ENCODE results near the gene ZNF30. TPM values are rescaled to one million over a fixed set of nuclear protein-coding genes. Genes with fewer than 3 reads are reported as not detected.

Gene ZNF30
- total RNA-seq, 1 donor from 2014 or later = 6.2 TPM

DNA sequence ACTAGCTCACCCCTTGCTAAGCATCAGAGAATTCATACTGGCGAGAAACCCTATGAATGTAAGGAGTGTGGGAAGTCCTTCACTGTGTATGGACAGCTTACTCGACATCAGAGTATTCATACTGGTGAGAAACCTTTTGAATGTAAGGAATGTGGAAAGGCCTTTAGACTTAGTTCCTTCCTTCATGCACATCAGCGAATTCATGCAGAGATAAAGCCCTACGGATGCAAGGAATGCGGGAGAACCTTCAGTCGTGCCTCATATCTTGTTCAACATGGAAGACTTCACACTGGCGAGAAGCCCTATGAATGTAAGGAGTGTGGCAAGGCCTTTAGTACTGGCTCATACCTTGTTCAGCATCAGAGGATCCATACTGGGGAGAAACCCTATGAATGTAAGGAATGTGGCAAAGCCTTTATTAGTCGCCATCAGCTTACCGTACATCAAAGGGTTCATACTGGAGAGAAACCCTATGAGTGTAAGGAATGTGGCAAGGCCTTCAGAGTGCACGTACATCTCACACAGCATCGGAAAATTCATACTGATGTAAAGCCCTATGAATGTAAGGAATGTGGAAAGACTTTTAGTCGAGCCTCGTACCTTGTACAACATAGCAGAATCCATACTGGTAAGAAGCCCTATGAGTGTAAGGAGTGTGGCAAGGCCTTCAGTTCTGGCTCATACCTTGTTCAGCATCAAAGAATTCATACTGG lies 17.3 kb downstream of the ZNF30 start:
- Mint-ChIP-seq H3K9me3 (ENCODE audit: unreplicated experiment) (peaks cover 46% of the 10 kb centered on the region), H3K4me1 (ENCODE audit: unreplicated experiment) (no peaks in the 10 kb centered on the region), H3K27me3 (ENCODE audit: unreplicated experiment) (no peaks in the 10 kb centered on the region), H3K36me3 (ENCODE audit: unreplicated experiment) (peaks cover 65% of the 10 kb centered on the region), H3K27ac (ENCODE audit: unreplicated experiment) (no peak overlapping the region), H3K4me3 (ENCODE audit: unreplicated experiment) (no peak overlapping the region)
- TF ChIP-seq, protein P1, sequence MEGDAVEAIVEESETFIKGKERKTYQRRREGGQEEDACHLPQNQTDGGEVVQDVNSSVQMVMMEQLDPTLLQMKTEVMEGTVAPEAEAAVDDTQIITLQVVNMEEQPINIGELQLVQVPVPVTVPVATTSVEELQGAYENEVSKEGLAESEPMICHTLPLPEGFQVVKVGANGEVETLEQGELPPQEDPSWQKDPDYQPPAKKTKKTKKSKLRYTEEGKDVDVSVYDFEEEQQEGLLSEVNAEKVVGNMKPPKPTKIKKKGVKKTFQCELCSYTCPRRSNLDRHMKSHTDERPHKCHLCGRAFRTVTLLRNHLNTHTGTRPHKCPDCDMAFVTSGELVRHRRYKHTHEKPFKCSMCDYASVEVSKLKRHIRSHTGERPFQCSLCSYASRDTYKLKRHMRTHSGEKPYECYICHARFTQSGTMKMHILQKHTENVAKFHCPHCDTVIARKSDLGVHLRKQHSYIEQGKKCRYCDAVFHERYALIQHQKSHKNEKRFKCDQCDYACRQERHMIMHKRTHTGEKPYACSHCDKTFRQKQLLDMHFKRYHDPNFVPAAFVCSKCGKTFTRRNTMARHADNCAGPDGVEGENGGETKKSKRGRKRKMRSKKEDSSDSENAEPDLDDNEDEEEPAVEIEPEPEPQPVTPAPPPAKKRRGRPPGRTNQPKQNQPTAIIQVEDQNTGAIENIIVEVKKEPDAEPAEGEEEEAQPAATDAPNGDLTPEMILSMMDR (IDR thresholded peaks at IDR 0.05) = no peak
- DNase-seq (ENCODE audit: extremely low spot score, unreplicated experiment) = no peak

DNA sequence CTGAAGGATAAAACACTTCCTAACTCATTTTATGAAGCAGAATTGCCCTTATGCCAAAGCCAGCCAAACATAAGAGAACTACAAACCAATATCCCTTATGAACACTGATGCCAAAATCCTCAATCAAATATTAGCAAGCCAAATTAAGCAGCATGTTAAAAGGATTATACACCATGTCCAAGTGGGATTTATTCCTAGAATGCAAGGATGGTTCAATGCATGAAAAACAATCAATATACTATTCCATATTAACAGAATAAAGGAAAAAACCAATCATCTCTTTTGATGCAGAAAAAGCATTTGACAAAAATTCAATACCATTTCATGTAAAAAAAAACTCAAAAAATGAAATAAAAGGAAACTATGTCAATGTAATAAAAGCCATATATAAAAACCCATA lies 26.4 kb downstream of the ZNF30 start:
- Mint-ChIP-seq H3K27me3 (ENCODE audit: unreplicated experiment) (no peaks in the 10 kb centered on the region), H3K4me1 (ENCODE audit: unreplicated experiment) (no peaks in the 10 kb centered on the region), H3K27ac (ENCODE audit: unreplicated experiment) (no peak overlapping the region), H3K36me3 (ENCODE audit: unreplicated experiment) (peaks cover 69% of the 10 kb centered on the region), H3K4me3 (ENCODE audit: unreplicated experiment) (no peak overlapping the region), H3K9me3 (ENCODE audit: unreplicated experiment) (peaks cover 61% of the 10 kb centered on the region)
- TF ChIP-seq, protein P1 (IDR thresholded peaks at IDR 0.05) = no peak
- DNase-seq (ENCODE audit: extremely low spot score, unreplicated experiment) = no peak

DNA sequence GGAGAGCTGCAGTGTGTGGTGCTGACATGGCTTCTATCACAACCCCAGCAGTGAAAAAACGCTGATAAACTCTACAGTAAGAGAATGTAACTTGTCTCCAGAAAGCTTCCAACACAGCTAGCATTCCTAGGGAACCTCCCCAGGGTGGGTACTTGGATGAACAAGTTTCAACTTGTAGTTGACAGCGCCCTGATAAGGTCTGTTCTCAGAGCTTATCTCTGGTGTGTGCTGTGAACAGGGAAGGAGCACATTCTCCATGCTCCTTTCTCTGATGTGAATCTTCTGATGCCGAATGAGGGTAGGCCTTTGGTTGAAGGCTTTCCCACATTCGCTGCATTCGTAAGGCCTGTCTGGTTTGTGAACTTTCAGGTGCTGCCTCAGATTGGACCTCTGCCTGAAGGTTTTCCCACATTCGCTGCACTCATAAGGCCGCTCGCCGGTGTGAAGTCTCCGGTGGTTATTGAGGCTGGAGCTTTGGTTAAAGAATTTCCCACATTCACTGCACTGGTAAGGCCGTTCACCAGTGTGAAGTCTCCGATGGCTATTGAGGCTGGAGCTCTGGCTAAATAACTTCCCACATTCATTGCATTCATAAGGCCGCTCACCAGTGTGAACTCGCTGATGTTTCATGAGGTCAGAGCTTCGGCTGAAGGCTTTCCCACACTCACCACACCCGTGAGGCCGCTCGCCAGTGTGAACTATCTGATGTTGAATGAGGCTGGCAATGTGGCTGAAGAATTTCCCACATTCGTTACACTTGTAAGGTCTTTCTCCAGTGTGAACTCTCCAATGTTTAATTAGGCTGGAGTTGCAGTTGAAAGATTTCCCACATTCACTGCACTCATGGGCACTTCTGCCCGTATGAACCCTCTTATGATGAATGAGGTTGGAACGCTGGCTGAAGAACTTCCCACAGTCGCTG lies 31.4 kb downstream of the ZNF30 start:
- Mint-ChIP-seq H3K36me3 (ENCODE audit: unreplicated experiment) (peaks cover 58% of the 10 kb centered on the region), H3K27me3 (ENCODE audit: unreplicated experiment) (no peaks in the 10 kb centered on the region), H3K4me3 (ENCODE audit: unreplicated experiment) (no peak overlapping the region), H3K27ac (ENCODE audit: unreplicated experiment) (no peak overlapping the region), H3K4me1 (ENCODE audit: unreplicated experiment) (peaks cover 15% of the 10 kb centered on the region), H3K9me3 (ENCODE audit: unreplicated experiment) (peaks cover 39% of the 10 kb centered on the region)
- TF ChIP-seq, protein P1 (IDR thresholded peaks at IDR 0.05) = no peak
- peak; percentile 72 for DNase-seq (ENCODE audit: extremely low spot score, unreplicated experiment)

DNA sequence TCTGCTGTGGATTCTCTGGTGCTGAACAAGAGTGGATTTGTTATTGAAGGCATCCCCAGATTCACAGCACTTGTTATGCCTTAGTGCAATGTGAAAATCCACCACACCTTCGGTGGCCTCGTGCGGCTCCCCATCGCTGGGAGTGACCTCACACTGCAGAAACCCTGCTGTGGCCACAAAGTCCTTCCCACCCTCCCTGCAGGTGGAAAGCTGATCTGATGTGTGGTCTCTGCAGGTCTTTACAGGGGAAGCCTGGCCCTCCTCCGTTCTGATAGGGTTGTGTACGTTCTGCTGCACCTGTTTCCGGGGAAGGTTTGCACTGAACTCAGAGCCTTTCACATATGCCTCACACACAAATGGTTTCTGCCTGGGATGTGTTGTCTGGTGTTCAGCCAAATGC lies 32.3 kb downstream of the ZNF30 start:
- DNase-seq (ENCODE audit: extremely low spot score, unreplicated experiment) = peak; percentile 44

More for the DNA sequence above, 32.3 kb downstream of the ZNF30 start:
- TF ChIP-seq, protein P1 (IDR thresholded peaks at IDR 0.05) = no peak
- H3K27me3 Mint-ChIP-seq (ENCODE audit: unreplicated experiment) = no peaks in the 10 kb centered on the region
- peaks cover 18% of the 10 kb centered on the region for H3K4me1 Mint-ChIP-seq (ENCODE audit: unreplicated experiment)
- peaks cover 33% of the 10 kb centered on the region for H3K9me3 Mint-ChIP-seq (ENCODE audit: unreplicated experiment)
- no peak overlapping the region for H3K27ac Mint-ChIP-seq (ENCODE audit: unreplicated experiment)
- no peak overlapping the region for H3K4me3 Mint-ChIP-seq (ENCODE audit: unreplicated experiment)
- peaks cover 49% of the 10 kb centered on the region for H3K36me3 Mint-ChIP-seq (ENCODE audit: unreplicated experiment)
